Measurements from ENCODE around the gene PTHLH. TPM values are rescaled to one million over a fixed set of nuclear protein-coding genes. Genes with fewer than 3 reads are reported as not detected.

Gene PTHLH
- total RNA-seq, 1 experiment from 2014 or later = 0.28 TPM

- peaks cover 59% of the 10 kb centered on the region for H3K27me3 ChIP-seq (ENCODE audit: control insufficient read depth, insufficient read depth, low read length)
- H3K4me3 ChIP-seq (ENCODE audit: insufficient read depth, low read depth, low read length) = no peak overlapping the region
These were observed 4.9 kb downstream of the PTHLH start for GRCh38 chr12:27967551-27968054.

DNA sequence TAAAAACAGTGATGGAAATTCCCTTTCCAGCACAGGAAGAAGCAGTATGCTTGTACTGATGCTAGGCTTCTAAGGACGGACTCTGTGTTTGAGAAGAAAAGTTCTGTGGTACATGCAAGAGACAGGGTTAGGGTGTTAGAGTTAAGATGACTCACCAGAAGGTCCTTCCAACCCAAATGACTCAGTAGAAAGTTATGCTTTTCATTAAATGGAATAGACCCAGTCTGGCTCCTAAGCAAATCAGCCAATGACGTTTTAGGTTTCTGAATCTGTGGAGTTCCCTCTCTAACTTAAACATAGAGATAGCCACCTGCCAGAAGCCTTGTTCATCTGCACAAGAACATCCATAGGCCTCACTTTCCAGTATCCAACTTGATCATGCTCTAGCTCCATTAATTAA is 5.7 kb downstream of the PTHLH start:
- no peaks in the 10 kb centered on the region for H3K36me3 ChIP-seq (replicated peaks; ENCODE audit: control insufficient read depth, insufficient read depth, low read length)
- peaks cover 51% of the 10 kb centered on the region for H3K27me3 ChIP-seq (ENCODE audit: control insufficient read depth, insufficient read depth, low read length)
- no peak overlapping the region for H3K4me3 ChIP-seq (ENCODE audit: insufficient read depth, low read depth, low read length)
- DNase-seq = no peak

More at GRCh38 chr12:27967551-27968054, 4.9 kb downstream of the PTHLH start:
- no peaks in the 10 kb centered on the region for H3K36me3 ChIP-seq (replicated peaks; ENCODE audit: control insufficient read depth, insufficient read depth, low read length)
- no peak for DNase-seq

- peaks cover 42% of the 10 kb centered on the region for H3K27me3 ChIP-seq (ENCODE audit: control insufficient read depth, insufficient read depth, low read length)
- H3K36me3 ChIP-seq (replicated peaks; ENCODE audit: control insufficient read depth, insufficient read depth, low read length) = no peaks in the 10 kb centered on the region
- H3K4me3 ChIP-seq (ENCODE audit: insufficient read depth, low read depth, low read length) = no peak overlapping the region
- DNase-seq = no peak
These were observed 6.6 kb downstream of the PTHLH start for GRCh38 chr12:27965966-27966365.

DNA sequence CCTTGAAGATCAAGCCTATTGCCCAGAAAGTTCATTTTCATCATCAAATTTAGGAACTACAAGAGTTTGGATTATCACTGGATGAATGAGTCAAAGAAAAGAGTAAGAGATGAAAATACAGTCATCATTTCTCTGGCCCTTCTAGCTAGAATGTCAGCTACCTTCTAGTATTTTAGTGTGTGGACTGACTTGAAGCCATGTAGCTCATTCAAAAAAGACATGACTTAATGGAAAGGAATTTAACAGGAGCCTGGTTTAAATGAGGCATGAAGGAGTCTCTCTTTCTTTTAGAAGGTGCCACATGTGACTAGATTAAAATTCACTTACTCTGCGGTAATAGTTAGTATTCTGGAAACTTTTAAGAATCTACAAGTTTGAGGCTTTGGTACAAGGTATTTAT is 7.1 kb downstream of the PTHLH start:
- H3K27me3 ChIP-seq (ENCODE audit: control insufficient read depth, insufficient read depth, low read length) = peaks cover 37% of the 10 kb centered on the region
- no peak for DNase-seq
- H3K36me3 ChIP-seq (replicated peaks; ENCODE audit: control insufficient read depth, insufficient read depth, low read length) = no peaks in the 10 kb centered on the region
- H3K4me3 ChIP-seq (ENCODE audit: insufficient read depth, low read depth, low read length) = no peak overlapping the region

DNA sequence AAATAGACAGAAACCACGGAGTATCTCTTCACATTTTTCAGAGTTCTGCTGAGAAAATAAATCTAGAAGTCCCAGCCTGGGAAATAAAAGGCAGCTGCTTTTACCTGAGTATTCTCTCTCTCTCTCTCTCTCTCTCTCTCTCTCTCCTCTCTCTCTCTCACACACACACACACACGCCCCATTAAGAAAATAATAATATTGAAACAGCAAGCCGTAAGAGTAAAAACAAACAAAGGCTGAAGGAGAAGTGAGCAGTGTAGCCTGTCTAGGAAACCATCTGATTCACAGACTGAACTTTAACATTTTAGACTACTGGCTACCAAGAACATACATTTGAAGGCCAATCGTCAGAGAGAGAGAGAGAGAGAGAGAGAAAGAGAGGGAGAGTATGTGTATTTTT is 8.4 kb downstream of the PTHLH start:
- Histone ChIP-seq H3K4me3 (ENCODE audit: insufficient read depth, low read depth, low read length) (no peak overlapping the region), H3K36me3 (replicated peaks; ENCODE audit: control insufficient read depth, insufficient read depth, low read length) (no peaks in the 10 kb centered on the region), H3K27me3 (ENCODE audit: control insufficient read depth, insufficient read depth, low read length) (peaks cover 25% of the 10 kb centered on the region)
- DNase-seq = no peak

DNA sequence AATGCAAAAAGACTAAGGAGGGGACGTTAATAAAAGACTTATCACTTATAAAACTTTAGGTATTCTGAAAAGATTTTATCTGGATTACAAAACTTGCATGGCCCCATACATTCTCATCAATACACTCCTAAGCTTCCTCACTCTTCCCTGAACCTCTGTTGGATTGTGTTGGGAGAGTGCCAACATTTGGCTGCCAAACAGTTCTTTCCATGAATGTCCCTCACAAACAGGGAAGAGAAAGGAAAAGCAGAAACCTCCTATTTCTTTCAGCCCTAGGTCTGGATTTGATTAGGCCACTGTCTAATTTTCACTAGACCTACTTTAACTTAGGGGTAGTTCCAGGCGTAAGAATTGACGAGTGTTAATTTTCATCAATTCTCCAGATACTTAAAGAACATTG is 11.7 kb downstream of the PTHLH start:
- no peak for DNase-seq
- Histone ChIP-seq H3K27me3 (ENCODE audit: control insufficient read depth, insufficient read depth, low read length) (no peaks in the 10 kb centered on the region; the same call in 1 of the 2 replicates), H3K36me3 (replicated peaks; ENCODE audit: control insufficient read depth, insufficient read depth, low read length) (no peaks in the 10 kb centered on the region), H3K4me3 (ENCODE audit: insufficient read depth, low read depth, low read length) (no peak overlapping the region)

- no peaks in the 10 kb centered on the region for H3K36me3 ChIP-seq (replicated peaks; ENCODE audit: control insufficient read depth, insufficient read depth, low read length)
- no peak overlapping the region for H3K4me3 ChIP-seq (ENCODE audit: insufficient read depth, low read depth, low read length)
- H3K27me3 ChIP-seq (ENCODE audit: control insufficient read depth, insufficient read depth, low read length) = no peaks in the 10 kb centered on the region
- DNase-seq = no peak
These were observed 13.9 kb downstream of the PTHLH start for GRCh38 chr12:27958675-27959074.

DNA sequence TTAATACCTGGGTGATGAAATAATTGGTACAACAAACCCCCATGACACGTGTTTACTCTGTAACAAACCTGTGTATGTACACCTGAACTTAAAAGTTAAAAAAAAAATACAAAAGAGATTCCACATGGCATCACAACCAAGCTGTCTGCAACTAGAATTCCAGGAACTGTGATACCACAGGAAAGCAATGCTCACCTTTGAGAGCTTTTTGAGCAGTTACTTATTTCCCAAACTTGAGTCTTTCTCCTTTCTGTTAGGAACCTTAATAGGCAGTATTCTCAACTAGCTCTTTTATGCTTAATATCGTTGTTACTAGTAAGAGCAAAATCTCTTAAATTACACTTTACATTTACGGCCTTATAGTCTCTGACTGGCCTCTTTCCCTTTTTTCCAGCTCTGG is 15.2 kb downstream of the PTHLH start:
- Histone ChIP-seq H3K27me3 (ENCODE audit: control insufficient read depth, insufficient read depth, low read length) (no peaks in the 10 kb centered on the region), H3K4me3 (ENCODE audit: insufficient read depth, low read depth, low read length) (no peak overlapping the region), H3K36me3 (replicated peaks; ENCODE audit: control insufficient read depth, insufficient read depth, low read length) (no peaks in the 10 kb centered on the region)
- DNase-seq = no peak

DNA sequence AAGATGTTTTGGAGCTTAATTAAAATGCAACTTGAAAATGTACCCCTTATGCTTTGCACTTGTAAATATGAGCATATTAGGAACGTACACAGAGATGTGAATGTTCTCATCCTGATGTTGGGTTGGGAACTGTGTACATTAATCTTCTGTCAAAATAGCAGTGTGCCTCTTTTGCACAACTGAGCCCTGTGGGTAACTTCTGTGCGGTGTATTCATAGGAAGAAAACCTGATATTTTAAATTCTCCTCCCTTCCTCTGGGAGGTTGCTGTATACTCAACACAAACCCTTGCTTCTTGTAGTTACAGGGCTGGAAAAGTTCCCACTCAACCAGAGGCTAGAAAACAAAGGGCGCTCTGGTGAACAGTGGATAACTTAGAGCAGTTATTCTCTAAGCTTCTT is 18.7 kb downstream of the PTHLH start:
- Histone ChIP-seq H3K27me3 (ENCODE audit: control insufficient read depth, insufficient read depth, low read length) (no peaks in the 10 kb centered on the region), H3K4me3 (ENCODE audit: insufficient read depth, low read depth, low read length) (no peak overlapping the region), H3K36me3 (replicated peaks; ENCODE audit: control insufficient read depth, insufficient read depth, low read length) (no peaks in the 10 kb centered on the region)
- no peak for DNase-seq

- no peaks in the 10 kb centered on the region for H3K36me3 ChIP-seq (replicated peaks; ENCODE audit: control insufficient read depth, insufficient read depth, low read length)
- DNase-seq = no peak
- no peaks in the 10 kb centered on the region for H3K27me3 ChIP-seq (ENCODE audit: control insufficient read depth, insufficient read depth, low read length)
- no peak overlapping the region for H3K4me3 ChIP-seq (ENCODE audit: insufficient read depth, low read depth, low read length)
These were observed 19.2 kb downstream of the PTHLH start for GRCh38 chr12:27953348-27953747.

DNA sequence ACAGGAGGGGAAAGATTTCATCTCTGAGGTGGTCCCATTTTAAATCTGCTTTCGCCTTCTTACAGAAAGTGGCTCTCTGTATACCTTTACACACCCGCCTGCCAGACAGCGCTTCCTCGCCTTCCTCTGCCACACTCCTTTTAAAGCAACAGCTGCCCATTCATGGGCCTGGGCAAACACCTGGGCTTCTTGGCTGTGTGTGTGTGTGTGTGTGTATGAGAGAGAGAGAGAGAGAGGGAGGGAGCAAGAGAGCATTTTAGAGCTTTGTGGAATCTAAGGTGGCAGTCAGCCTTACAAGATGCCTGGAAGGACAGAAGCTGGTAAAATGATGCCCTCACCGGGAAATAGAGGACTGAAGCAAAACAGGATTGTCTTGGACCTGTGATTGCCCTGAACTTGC is 20.0 kb downstream of the PTHLH start:
- Histone ChIP-seq H3K4me3 (ENCODE audit: insufficient read depth, low read depth, low read length) (no peak overlapping the region), H3K36me3 (replicated peaks; ENCODE audit: control insufficient read depth, insufficient read depth, low read length) (no peaks in the 10 kb centered on the region), H3K27me3 (ENCODE audit: control insufficient read depth, insufficient read depth, low read length) (no peaks in the 10 kb centered on the region)
- DNase-seq = no peak

- Histone ChIP-seq H3K27me3 (ENCODE audit: control insufficient read depth, insufficient read depth, low read length) (no peaks in the 10 kb centered on the region), H3K36me3 (replicated peaks; ENCODE audit: control insufficient read depth, insufficient read depth, low read length) (no peaks in the 10 kb centered on the region), H3K4me3 (ENCODE audit: insufficient read depth, low read depth, low read length) (no peak overlapping the region)
- DNase-seq = no peak
These were observed 20.6 kb downstream of the PTHLH start for GRCh38 chr12:27951898-27952297.

GRCh38 chr12:27946421-27946820 is 26.1 kb downstream of the PTHLH start:
- no peak for DNase-seq
- Histone ChIP-seq H3K27me3 (ENCODE audit: control insufficient read depth, insufficient read depth, low read length) (no peaks in the 10 kb centered on the region), H3K36me3 (replicated peaks; ENCODE audit: control insufficient read depth, insufficient read depth, low read length) (no peaks in the 10 kb centered on the region), H3K4me3 (ENCODE audit: insufficient read depth, low read depth, low read length) (no peak overlapping the region)

DNA sequence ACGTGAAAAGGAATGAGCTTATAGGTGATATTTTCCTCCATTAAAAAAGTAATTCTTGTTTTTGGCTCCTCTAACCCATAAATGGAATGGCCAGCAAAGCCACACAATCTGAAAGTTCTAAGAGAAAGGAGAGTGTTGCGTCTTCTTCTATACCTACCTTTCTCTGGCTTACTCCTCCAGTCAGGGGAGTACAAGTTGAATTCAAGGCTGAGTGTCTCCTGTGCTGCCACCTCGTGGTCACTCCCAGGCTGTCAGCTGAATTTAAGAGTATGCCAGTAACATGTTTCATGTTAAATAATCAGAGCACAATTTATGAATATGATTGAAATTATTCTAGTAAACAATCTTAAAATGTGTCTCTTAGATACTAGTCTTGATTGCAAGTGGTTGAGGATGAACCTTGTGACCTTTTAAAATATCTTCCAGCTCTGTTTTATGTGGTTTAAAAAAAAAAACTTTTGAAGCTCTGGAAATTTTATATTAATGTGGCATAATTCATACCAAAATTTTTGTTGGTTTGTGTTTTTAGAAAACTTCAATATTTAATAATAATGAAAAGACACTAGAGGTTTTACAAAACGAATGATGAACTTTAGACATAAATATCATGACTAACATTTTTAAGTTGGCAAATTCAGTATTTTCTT is 31.7 kb downstream of the PTHLH start:
- Histone ChIP-seq H3K4me3 (ENCODE audit: insufficient read depth, low read depth, low read length) (no peak overlapping the region), H3K27me3 (ENCODE audit: control insufficient read depth, insufficient read depth, low read length) (no peaks in the 10 kb centered on the region), H3K36me3 (replicated peaks; ENCODE audit: control insufficient read depth, insufficient read depth, low read length) (no peaks in the 10 kb centered on the region)
- peak; percentile 68 for DNase-seq

DNA sequence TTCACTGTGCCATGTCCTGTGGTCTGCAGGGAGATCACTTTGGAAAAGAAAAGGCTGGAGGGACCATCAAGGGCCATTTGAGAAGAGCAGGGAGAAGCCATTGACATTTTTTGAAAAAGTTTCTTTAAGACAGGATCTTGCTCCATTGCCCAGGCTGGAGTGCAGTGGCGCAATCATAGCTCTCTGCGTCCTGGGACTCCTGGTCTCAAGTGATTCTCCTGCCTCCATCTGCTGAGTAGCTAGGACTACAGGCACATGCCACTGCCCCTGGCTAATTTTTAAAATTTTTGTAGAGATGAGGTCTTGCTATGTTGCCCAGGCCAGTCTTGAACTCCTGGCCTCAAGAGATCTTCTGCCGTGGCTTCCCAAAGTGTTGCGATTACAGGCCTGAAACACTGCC is 32.3 kb downstream of the PTHLH start:
- Histone ChIP-seq H3K36me3 (replicated peaks; ENCODE audit: control insufficient read depth, insufficient read depth, low read length) (no peaks in the 10 kb centered on the region), H3K4me3 (ENCODE audit: insufficient read depth, low read depth, low read length) (no peak overlapping the region), H3K27me3 (ENCODE audit: control insufficient read depth, insufficient read depth, low read length) (no peaks in the 10 kb centered on the region)
- no peak for DNase-seq

DNA sequence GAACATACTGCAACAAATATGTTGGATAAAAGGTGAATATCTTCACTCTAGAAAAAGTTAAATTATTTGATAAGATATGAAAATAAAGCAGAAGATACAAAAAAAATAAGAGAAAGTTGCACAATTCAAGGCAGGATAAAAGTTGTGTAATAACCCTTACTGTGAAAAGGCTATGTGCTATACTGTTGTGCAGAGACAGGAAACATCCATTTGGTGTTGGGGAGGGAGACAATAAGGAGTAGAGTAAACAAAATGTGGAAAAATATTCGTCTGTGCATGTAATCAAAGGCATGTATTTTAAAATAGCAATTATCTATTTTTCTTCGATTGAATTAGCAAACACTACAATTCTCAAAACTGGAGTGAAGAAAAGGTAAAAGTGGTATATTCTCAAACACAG is 34.8 kb downstream of the PTHLH start:
- Histone ChIP-seq H3K36me3 (replicated peaks; ENCODE audit: control insufficient read depth, insufficient read depth, low read length) (no peaks in the 10 kb centered on the region), H3K4me3 (ENCODE audit: insufficient read depth, low read depth, low read length) (no peak overlapping the region), H3K27me3 (ENCODE audit: control insufficient read depth, insufficient read depth, low read length) (no peaks in the 10 kb centered on the region)
- DNase-seq = no peak

Measured in H7 (cell line).